Stimulated activated CD4-positive, alpha-beta T cell treated with anti-CD3 and anti-CD28 coated beads, Interleukin-4, amount 100 ng/mL, for 48 hours (primary cell): ENCODE results near the gene ZNF677.
"Not testable (repeated sequence)": the region's sequence is repeated elsewhere in the genome, so short reads cannot be mapped to it uniquely, and the experiment has no call there.

ENCODE experiments used
- DNase-seq, 2 donors: peaks; one replicate each; pipeline ENCODE4 v3.0.0-alpha.2; 2020; ENCODE audit warnings: low read depth in 2 of 2

ZNF677 gene

GRCh38 chr19:53254411-53255341 is at the start of gene ZNF677:
ZNF677 (minus strand) TSS chr19:53254873; CDS start chr19:53251550, 3,323 bp downstream.
- DNase-seq: peak; percentile 65 to 68

DNA sequence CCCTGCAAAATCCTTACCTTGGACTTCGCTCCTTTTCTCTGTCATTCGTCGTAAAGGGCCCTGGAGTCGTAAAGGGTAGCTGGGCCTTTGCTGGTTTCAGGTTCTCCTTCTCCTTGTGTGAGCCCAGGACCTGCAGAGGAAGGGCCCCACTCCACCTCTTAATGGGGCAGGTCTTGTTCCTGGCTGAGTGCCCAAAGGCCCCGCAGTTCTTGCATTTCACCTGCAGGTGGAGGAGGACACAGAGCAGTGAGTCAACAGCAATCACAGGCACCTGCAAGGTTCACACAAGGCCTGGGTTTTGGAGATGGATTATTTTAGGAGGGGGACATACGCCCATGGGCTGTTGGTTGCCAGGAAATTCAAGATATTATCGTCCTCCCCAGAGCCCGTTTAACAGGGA is 46.7 kb upstream of the ZNF677 start:
- not testable (repeated sequence) for DNase-seq

DNA sequence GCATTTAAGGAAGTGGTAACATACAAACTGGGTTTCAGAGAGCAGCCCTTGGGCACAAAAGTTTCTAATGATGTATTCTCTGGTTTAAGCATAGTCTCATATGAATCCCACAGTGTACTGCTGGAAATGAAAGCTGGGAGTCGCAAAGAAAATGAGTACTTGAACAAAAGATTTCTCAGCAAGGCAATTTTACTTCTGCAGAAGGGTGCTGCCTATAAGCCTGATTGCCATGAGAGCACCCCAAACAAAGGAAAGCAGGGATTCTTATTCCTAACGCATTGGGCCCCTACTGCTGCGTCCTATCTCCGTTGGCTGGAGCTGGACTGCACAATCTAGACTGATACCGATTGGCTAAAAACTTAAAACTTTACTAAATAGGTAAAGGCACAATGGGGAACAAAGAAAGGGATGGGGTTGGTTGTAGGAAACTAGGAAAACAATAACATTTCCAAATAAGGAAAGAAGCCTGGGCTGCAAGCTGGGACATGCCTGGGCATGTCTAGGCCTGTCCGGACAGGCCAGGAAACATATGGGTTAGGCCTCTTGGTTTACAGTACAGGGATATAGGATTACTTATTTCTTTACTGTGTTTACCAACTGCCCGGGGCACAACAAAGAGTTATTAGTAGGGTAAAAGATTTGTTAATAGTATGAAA is 40.2 kb upstream of the ZNF677 start:
- no peak for DNase-seq

GRCh38 chr19:53290758-53291549 is 36.3 kb upstream of the ZNF677 start:
- no peak for DNase-seq

DNA sequence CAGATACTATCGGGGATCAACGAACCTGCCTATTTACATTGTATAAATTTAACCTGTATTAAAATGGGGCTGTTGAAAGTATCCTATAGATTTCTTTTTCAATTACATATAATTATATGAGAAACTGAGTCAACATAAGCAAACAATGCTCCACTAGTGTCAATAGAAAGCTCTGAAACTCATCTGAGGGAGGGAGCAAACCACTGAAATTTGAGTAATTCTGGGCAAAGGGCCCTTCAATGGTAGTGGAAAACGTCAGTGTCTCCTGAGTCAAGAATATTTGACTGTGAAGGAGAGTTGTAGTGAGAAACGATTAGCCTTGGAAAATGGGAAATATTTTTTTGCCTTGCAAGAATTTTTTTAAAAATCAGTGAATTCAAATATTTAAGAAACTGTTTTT is 30.4 kb upstream of the ZNF677 start:
- no peak for DNase-seq

DNA sequence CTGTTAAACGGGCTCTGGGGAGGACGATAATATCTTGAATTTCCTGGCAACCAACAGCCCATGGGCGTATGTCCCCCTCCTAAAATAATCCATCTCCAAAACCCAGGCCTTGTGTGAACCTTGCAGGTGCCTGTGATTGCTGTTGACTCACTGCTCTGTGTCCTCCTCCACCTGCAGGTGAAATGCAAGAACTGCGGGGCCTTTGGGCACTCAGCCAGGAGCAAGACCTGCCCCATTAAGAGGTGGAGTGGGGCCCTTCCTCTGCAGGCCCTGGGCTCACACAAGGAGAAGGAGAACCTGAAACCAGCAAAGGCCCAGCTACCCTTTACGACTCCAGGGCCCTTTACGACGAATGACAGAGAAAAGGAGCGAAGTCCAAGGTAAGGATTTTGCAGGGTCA is 27.3 kb upstream of the ZNF677 start:
- peak in 1 of 2 donors; percentile 2 for DNase-seq

DNA sequence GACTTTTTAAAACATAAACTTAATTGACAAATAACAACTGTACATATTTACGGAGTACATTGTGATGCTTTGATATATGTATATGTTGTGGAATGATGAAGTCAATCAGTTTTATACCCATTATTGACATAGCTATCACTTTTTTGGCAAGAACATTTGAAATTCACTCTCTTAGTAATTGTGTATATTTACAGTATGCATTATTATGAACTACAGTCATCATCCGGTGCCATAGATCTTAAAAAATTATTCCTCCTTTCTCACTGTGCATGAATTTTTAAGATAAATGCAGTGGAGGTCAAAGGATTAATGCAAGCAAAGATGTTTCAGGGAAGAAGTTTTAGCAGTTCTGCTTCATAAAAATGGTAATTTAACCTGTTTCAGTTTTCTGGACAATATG is 20.8 kb upstream of the ZNF677 start:
- no peak for DNase-seq

- no peak for DNase-seq
Observed at GRCh38 chr19:53272044-53272443, 17.4 kb upstream of the ZNF677 start.

- DNase-seq: not testable (repeated sequence)
Observed at GRCh38 chr19:53269861-53270260, 15.2 kb upstream of the ZNF677 start.

- DNase-seq: not testable (repeated sequence)
Observed at GRCh38 chr19:53267623-53268022, 12.9 kb upstream of the ZNF677 start, which contains the start of gene VN1R4. VN1R4 (minus strand) TSS chr19:53267723; CDS start chr19:53267665, 58 bp downstream.

DNA sequence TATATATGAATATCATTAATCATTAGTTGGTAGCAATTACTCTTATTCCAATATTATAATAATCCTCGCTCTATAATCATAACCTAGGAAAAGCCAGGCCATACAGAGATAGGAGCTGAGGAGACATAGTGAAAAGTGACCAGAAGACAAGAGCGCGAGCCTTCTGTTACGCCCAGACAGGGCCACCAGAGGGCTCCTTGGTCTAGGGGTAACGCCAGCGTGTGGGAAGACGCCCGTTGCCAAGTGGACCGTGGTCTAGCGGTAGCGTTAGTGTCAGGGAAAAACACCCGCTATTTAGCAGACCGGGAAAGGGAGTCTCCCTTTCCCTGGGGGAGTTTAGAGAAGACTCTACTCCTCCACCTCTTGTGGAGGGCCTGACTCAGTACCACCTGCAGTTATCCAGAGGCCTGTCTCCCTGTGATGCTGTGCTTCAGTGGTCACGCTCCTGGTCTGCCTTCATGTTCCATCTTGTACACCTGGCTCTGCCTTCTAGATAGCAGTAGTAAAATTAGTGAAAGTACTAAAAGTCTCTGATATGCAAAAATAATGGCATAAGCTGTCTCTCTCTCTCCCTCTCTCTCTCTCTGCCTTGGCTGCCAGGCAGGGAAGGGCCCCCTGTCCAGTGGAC is 3.2 kb upstream of the ZNF677 start, which contains the start of gene VN1R2:
VN1R2 (plus strand) TSS at position 578 of the 628 bp plus-strand sequence. CDS start 84 bp downstream, outside the sequence.
- not testable (repeated sequence) for DNase-seq

DNA sequence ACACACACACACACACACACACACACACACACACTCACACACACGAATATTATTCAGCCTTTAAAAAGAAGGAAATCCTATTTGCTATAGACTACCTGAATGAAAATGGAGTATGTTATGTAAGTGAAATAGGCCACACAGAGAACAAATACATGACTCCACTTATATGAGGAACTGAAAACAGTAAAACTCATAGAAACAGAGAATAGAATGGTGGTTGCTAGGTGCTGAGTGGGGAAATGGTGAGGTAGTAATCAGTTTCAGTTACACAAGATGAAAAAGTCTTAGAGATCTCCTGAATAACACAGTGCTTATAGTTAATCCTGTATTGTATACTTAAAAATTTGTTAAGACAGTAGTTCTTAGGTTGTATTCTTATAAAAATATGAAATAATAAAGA is 8.2 kb downstream of the ZNF677 start:
- DNase-seq: no peak

GRCh38 chr19:53237114-53237777 is 17.4 kb downstream of the ZNF677 start:
- DNase-seq: no peak

- DNase-seq: no peak
Observed at GRCh38 chr19:53224606-53225005, 30.1 kb downstream of the ZNF677 start.

- DNase-seq: not testable (repeated sequence)
Observed at GRCh38 chr19:53222716-53223115, 32.0 kb downstream of the ZNF677 start.

GRCh38 chr19:53212703-53213320 is 41.9 kb downstream of the ZNF677 start:
- no peak for DNase-seq

GRCh38 chr19:53211554-53211953 is 43.1 kb downstream of the ZNF677 start:
- DNase-seq: not testable (repeated sequence)

- peak; percentile 96 to 99 for DNase-seq
Observed at GRCh38 chr19:53196777-53197396, 57.8 kb downstream of the ZNF677 start.

- DNase-seq: peak; percentile 38 to 40
Observed at GRCh38 chr19:53195265-53195903, 59.3 kb downstream of the ZNF677 start.
